H54 (cell line): ENCODE measurements around the gene FAM184B.
"Not testable (repeated sequence)": the region's sequence is repeated elsewhere in the genome, so short reads cannot be mapped to it uniquely, and the experiment has no call there.

Experiments used
- DNase-seq: peaks from one replicate; pipeline ENCODE4 v3.0.0; 2011; ENCODE audit warnings: low spot score, mixed read lengths; ENCODE audit not compliant: insufficient read length
- FAIRE-seq: peaks from 3 replicates; lab custom pipeline; 2011; peaks lifted over from hg19 to GRCh38; lab: Jason Lieb, UNC
- POLR2A ChIP-seq: IDR thresholded peaks from 2 replicates; pipeline ENCODE4 v1.6.1; 2011; ENCODE audit warnings: low read depth, mild to moderate bottlenecking, low read length

The FAM184B gene

DNA sequence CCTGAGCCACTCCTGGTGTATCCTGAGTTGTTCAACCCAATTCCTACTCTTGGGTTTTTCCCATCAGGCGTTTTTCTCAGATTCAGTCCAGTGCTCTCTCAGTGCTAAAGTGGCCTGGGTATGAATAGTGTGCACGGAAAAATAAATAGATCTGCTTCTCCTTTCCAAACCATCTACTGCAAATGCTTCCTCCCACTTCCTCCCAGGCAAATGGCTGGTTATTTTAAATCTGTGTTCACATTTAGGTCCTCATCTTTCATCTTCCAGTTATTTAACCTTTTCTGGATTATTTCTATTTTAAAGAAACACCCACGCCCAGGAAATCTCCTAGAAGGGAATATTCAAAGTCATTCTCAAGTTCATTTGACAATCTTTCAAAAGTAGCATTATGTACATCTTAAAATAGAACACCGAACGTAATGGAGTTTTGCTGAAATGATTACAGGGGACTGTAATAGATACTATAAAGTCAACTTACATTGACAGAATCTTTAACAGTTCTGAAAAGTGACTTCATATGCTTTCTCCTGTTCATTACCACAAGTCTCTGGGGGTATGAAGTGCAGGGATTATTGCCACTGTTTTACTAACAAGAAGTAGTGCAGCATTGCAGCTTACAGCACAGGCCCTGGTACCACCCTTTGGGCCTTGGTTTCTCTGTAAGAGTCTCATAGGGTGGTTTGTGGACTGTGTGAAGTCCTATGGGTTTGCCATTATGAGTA is 100.7 kb downstream of the FAM184B start:
- FAIRE-seq (no peak), DNase-seq (no peak)
- no peak for TF ChIP-seq POLR2A

DNA sequence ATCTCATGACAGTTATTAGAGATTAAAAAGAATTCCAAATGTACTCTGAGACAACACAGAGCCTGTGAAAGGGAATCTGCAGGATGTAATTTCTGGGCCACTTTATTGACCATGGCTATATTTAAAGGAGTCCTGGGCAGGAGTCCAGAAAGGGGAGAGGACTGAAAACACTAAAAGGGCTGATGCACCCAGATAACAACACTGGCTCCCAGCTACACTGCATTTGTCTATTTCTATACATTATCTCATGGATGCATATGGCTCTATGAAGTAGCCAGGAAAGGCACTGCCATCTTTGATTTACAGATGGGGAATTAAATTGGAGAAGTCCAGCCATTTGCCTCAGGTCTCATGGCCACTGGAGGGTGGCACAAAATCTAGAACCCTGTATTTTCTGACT is 111.0 kb downstream of the FAM184B start:
- TF ChIP-seq POLR2A: no peak
- DNase-seq: no peak
- no peak for FAIRE-seq

DNA sequence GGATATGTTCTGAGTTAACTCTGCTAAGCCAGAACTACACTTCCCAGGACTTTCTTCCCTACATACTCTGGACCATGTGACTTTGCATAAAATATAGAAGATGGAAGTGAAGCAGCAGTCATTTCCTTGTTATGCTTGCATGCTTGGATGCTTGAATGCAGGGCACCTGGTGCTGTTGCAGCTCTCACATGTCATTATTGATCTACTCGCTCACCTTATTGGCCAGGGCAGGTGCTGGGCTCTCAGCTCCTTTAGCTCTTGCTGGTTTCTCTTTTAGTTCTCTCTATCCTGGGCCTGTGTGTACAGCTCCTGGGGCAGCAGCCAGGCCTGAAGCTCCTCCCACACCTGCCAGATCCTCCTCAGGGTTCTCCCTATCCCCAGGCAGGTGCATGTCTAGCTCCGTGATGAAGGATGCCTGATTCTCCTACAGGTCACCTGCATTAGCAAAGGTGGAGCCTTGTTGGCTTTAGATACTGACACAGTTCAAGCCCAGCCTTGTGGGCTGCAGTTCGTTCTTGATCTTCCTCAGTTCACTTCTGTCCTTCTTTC is 113.7 kb downstream of the FAM184B start:
- no peak for DNase-seq
- FAIRE-seq: no peak
- TF ChIP-seq POLR2A: no peak

DNA sequence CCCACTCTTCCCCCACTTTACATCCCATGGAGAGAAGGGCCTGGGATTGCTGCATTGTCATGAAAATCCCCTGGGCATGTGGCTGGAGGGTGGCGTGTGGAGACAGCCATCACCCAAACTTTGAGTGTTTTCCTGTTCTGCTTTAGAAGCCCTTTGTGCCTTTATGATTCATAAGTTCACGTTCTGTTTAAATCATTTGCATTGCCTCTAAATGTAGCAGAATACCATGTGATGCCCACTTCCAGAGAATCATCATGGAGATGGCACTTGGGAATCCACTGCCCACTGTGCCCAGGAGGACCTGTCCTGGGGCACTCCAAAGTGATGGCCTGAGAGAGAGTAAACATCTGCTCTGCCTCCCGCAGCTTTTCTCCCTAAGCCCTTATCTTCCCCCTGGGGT is 114.2 kb downstream of the FAM184B start:
- DNase-seq (no peak), FAIRE-seq (no peak)
- TF ChIP-seq POLR2A: no peak

DNA sequence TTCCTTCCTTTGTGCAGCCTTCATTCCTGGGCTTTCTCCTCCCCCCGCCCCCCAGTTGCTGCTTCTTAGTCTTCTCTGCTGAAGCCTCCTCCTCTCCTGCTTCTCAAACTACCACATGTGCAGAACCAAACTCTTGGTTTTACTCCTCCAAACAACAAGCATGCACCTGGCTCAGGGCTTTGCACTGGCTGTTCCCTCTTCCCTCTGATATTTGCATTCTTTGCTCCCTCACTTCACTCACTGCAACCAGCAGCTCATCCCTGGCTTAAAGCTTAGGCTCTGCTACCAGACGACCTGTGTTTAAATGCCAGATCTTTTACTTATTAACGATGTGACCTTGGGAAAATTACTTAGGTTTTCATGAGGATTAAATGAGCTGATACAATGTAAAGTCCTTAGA is 115.6 kb downstream of the FAM184B start:
- no peak for TF ChIP-seq POLR2A
- DNase-seq: no peak
- no peak for FAIRE-seq

DNA sequence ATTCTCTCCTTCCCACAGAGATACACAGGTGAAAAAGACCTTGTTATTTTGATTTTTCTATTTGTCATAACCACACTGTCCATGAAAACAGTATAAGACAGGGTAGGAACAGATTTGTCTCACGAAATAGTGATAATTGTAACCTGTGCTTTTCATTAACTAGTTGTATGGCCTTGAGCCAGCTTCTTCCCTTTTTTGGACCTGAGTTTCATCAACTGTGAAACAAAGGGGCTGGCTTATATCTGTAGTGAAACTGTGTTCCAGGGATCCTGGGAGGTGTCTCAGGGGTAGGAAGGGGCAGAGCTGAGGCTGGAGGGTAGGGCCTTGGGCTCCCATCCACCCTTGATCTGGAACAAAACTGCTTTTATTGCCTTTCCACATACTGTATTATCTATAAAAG is 116.1 kb downstream of the FAM184B start:
- DNase-seq (no peak), FAIRE-seq (no peak)
- TF ChIP-seq POLR2A: no peak

DNA sequence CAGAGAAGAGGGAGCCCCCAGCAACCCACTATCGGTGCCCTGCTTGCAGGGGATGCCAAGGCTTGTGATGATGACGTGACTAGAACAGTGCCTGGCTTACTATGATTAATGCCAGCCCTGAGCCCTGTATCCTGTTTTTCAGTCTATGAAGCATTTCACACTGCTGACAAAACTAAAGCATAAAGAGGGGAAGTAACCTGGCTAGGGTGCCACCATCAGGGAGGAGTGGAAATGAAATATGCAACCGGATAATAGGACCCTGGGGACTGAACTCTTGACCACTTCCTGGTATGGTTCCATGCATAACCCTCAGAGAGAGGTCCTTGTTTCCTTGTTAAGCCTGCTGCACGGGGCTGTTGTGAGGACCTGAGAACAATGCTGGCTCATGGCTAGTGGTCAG is 116.7 kb downstream of the FAM184B start:
- no peak for TF ChIP-seq POLR2A
- no peak for FAIRE-seq
- no peak for DNase-seq

DNA sequence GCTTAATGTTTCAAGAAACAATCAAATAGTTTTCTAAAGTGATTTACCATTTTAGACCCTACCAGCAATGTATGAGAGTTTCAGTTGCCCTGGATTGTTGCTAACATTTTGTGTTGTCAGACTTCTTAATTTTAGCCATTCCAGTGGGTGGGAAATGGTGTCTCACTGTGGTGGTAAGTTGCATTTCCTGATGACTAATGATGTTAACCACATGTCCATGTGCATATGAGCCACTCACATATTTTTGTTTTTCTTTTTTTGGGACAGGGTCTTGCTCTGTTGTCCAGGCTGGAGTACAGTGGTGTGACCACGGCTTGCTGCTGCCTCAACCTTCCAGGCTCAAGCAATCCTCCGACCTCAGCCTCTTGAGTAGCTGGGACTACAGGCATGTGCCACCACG is 118.7 kb downstream of the FAM184B start:
- FAIRE-seq (no peak), DNase-seq (no peak)
- TF ChIP-seq POLR2A: no peak

DNA sequence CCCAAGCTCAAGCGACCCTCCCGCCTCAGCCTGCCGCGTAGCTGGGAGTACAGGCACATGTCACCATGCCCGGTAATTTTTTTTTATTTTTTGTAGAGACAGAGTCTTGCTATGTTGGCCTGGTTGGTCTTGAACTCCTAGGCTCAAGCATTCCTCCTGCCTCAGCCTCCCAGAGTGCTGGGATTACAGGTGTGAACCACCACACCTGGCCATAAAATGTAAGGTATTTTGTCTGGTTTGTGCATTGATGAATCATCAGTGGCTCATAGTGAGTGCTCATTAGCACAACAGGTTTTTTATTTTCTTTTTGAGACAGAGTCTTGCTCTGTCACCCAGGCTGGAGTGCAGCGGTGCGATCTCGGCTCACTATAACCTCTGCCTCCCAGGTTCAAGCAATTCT is 122.2 kb downstream of the FAM184B start:
- FAIRE-seq, DNase-seq: not testable (repeated sequence)

DNA sequence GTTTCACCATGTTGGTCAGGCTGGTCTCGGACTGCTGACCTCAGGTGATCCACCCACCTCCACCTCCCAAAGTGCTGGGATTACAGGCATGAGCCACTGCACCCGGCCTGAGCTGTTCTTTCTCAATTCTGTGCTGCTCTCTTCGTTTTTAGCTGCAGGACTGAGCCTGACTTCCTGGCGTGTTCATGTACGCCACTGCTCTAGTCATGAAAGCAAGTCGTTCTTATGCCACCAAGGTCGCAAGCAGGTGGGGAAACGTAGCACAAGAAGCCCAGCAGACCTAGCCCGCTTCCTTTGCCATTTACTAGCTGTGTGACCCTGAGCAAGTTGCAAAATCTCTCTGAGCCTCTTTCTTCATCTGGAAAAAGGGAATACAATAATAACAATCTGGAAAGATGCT is 123.6 kb downstream of the FAM184B start:
- TF ChIP-seq POLR2A: no peak
- no peak for DNase-seq
- no peak for FAIRE-seq

DNA sequence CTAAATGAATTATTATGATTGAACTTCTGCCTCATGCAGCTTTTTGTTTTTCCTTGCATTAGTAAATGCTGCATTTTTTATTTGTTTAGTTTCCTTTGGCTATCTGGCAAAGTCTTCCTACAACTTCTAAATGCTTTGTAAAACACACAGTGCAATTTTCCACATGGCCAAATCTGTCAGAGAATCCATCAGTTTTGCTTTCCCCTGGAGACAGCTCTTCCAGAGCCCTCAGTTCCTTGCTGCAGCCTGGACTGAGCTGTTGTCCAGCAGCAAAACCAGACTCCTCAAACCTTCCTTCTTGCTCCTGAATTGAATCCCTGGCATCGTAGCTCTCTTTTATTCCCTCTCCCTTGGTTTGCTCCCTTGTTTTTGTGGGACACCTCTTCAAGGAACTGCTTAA is 124.3 kb downstream of the FAM184B start:
- TF ChIP-seq POLR2A: no peak
- DNase-seq: no peak
- no peak for FAIRE-seq

DNA sequence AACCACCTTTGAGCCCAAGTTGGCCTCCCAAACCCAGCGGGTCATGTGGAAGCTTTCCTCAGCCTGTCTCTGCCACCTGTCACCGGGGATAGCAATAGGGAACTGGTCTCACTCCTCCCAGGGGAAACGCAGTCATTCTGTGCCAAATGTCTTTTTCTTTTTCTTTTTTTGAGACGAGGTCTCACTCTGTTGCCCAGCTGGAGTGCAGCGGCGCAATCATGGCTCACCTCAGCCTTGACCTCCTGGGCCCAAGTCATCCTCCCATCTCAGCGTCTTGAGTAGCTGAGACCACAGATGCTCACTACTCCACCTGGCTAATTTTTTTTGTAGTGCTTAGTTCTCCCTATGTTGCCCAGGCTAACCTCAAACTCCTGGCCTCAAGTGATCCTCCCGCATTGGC is 126.7 kb downstream of the FAM184B start:
- no peak for DNase-seq

DNA sequence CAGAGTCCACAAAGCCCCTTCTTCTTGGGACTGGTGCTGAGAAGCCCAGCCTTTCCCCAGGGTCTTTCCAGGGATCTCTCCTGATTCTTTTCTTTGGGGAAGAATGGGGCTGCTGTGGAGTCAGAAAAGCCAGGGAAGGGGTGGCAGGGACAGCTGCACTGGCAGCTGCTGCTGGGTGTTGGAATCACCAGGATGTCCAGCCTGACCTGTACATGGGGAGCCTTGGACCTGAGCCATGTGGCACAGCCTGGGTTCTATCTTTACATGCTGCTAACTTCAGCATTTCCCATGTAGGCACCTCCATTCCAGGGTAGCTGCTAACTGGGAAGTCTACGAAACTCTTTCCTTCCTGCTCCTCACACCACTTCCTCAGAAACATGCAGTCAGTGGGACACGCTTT is 131.0 kb downstream of the FAM184B start:
- no peak for TF ChIP-seq POLR2A
- no peak for DNase-seq

More for the DNA sequence above, 126.7 kb downstream of the FAM184B start:
- TF ChIP-seq POLR2A: no peak
- FAIRE-seq: no peak

DNA sequence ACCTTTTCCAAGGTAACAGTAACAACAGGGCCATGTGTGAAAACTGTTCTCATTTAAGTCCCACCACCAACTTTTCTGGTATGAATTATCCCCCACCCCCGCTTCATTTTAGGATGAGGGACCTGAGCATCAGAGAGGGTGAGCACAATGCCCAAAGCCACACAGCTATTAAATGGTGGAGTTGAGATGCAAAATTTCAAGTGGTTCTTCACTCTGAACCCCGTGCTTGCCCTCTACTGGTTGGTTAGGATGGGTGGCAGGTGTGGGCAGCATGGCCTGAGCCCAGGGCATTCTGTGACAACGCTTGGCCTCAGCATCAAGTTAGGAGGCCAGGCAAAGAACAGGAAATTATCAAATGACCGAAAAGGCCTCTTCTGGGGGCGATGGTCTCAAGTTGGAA is 133.5 kb downstream of the FAM184B start:
- no peak for TF ChIP-seq POLR2A
- no peak for FAIRE-seq
- no peak for DNase-seq

More for the DNA sequence above, 131.0 kb downstream of the FAM184B start:
- FAIRE-seq: no peak

DNA sequence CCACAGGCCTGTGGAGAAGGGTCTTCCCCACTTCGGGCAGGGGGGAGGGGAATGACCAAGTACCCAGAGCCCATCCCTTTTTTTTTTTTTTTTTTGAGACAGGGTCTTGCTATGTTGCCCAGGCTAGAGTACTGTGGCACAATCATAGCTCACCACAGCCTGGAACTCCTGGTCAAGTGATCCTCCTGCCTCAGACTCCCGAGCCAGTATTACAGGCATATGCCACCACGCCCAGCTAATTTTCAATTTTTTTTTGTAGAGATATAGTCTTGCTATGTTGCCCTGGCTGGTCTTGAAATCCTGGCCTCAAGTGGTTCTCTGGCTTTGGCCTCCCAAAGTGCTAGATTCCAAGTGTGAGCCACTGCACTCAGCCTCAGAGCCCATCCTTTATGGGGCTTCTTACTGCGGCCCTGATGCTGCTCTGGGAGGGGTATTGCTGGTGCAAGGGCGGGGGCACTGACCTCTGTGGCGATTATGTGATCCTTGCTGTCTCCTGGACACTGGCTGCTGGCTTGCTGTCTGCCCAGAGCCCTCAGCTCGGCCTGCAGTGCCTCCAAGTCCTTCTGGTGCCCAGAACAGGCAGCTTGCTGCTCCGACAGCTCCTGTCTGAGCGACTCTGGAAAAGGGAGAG is 134.1 kb downstream of the FAM184B start:
- FAIRE-seq: no peak
- TF ChIP-seq POLR2A: no peak
- no peak for DNase-seq
